ENCODE measurements around the gene BORCS5.
A peak's percentile ranks its signal among the peaks of the same experiment; 100 is the strongest.
"Not testable (repeated sequence)": the region's sequence is repeated elsewhere in the genome, so short reads cannot be mapped to it uniquely, and the experiment has no call there.

BORCS5 gene

DNA sequence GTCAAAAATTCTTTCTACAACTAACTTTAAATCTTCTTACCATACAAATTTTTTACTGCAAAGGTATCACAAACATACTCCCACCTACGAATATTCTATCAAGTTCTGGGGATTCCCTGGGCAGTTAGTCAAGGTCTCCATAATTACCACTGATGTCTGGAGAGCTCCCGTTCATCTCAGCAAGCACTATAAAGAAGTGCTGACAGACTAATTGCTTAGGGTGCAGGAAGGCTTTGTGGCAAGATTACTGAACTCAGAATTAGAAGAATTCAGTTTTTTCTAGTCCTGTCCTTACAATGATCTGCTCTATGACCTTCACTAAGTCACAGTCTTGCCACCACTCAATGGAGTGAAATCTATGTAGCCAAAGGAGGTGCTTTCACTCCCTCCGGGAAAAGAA is 144.2 kb downstream of the BORCS5 start:
- CTCF ChIA-PET: interaction anchor here (1.9 kb wide), 2 partner anchors 10 to 15 kb away, joined by 5 to 6 read pairs; no protein-coding TSS in a partner anchor
- TF ChIP-seq, protein P1, sequence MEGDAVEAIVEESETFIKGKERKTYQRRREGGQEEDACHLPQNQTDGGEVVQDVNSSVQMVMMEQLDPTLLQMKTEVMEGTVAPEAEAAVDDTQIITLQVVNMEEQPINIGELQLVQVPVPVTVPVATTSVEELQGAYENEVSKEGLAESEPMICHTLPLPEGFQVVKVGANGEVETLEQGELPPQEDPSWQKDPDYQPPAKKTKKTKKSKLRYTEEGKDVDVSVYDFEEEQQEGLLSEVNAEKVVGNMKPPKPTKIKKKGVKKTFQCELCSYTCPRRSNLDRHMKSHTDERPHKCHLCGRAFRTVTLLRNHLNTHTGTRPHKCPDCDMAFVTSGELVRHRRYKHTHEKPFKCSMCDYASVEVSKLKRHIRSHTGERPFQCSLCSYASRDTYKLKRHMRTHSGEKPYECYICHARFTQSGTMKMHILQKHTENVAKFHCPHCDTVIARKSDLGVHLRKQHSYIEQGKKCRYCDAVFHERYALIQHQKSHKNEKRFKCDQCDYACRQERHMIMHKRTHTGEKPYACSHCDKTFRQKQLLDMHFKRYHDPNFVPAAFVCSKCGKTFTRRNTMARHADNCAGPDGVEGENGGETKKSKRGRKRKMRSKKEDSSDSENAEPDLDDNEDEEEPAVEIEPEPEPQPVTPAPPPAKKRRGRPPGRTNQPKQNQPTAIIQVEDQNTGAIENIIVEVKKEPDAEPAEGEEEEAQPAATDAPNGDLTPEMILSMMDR (IDR thresholded peaks at IDR 0.05; ENCODE audit: control extremely low read depth, extremely low read depth, low read depth, missing control alignments): no peak
- DNase-seq (ENCODE audit: extremely low spot score): no peak
- POLR2A ChIA-PET: no interaction called here

DNA sequence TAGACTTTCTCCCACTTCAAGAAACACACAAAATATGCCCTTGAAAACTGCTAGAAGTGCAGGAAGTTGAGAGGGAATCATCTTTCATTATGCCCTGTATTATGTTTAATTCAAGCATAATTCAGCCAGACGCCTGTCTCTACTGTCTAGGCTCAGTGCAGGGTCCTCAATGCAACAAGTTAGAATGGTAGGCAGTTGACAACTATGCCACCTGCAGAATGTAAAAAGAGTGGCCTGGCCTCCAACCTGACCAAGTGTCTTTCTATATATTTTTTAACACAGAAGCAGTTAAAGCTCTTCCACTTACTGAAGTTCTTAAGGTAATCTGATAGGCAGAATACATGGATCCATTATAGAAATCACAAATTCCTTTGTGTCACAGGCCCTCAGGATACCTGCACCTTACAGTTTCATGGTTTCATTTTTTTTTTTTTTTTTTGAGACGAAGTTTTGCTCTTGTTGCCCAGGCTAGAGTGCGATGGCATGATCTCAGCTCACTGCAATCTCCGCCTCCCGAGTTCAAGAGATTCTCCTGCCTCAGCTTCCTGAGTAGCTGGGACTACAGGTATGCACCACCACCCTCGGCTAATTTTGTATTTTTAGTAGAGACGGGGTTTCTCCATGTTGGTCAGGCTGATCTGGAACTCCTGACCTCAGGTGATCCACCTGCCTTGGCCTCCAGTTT is 145.4 kb downstream of the BORCS5 start:
- CTCF ChIA-PET: interaction anchor here (0.7 kb wide), 1 partner anchor 125 kb away, joined by 4 read pairs; no protein-coding TSS in a partner anchor
- POLR2A ChIA-PET; DNase-seq (ENCODE audit: extremely low spot score): not testable (repeated sequence)

DNA sequence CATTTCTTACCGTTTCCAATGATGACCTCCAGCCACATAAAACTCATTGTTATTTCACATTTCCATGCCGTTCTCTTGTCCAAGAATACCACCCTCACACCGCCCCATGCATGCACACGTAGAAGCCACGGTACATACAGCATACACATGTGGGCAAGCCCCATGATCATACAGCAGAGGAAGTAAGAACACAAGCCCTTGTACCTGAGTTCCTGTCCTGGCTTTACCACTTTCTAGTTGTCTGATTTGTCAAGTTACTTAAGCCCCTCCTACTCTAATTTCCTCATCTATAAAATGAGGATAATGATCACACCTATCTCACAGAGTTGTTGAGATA is 145.9 kb downstream of the BORCS5 start:
- no peak for DNase-seq (ENCODE audit: extremely low spot score)
- CTCF ChIA-PET: interaction anchor here (0.7 to 1.8 kb wide), 5 partner anchors 10 to 126 kb away, joined by 3 to 13 read pairs (median 4); no protein-coding TSS in a partner anchor

DNA sequence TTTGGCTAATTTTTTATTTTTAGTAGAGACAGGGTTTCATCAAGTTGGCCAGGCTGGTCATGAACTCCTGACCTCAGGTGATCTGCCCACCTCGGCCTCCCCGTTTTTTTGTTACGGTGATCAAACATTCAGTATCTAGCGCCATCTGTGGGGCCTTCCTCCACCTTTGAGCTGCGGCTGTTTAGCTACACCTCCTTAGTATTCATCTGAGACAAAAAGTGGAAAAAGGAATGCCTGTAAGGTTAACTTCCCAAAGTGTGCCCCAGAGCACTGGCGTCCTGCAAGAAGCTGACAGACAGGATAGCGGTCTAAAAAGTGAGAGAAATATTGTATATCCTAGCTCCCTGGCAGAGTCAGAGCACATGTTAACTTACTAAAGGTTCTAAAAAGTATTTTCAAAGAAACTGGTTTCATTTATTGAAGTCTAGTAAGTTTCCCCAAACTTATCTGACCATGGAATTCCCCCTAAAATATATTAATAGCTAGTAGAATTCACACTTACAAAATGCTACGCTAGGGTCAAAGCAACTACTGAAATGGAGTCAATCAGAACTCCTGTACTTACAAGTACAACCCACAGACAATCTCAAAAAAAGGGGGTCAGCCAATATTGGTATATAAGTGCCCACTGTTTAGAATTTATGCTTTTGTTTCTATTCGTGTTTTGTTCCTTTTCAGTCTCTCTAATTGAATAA is 146.7 kb downstream of the BORCS5 start:
- CTCF ChIA-PET: interaction anchor here (0.8 to 1.8 kb wide), 11 partner anchors 11 to 234 kb away, joined by 3 to 13 read pairs (median 3); no protein-coding TSS in a partner anchor
- peak; percentile 24 for DNase-seq (ENCODE audit: extremely low spot score)
- TF ChIP-seq, protein P1 (IDR thresholded peaks at IDR 0.05; ENCODE audit: control extremely low read depth, extremely low read depth, low read depth, missing control alignments): peak; percentile 12
- POLR2A ChIA-PET: no interaction called here

More for the DNA sequence above, 145.9 kb downstream of the BORCS5 start:
- POLR2A ChIA-PET: no interaction called here
- TF ChIP-seq, protein P1 (IDR thresholded peaks at IDR 0.05; ENCODE audit: control extremely low read depth, extremely low read depth, low read depth, missing control alignments): no peak

DNA sequence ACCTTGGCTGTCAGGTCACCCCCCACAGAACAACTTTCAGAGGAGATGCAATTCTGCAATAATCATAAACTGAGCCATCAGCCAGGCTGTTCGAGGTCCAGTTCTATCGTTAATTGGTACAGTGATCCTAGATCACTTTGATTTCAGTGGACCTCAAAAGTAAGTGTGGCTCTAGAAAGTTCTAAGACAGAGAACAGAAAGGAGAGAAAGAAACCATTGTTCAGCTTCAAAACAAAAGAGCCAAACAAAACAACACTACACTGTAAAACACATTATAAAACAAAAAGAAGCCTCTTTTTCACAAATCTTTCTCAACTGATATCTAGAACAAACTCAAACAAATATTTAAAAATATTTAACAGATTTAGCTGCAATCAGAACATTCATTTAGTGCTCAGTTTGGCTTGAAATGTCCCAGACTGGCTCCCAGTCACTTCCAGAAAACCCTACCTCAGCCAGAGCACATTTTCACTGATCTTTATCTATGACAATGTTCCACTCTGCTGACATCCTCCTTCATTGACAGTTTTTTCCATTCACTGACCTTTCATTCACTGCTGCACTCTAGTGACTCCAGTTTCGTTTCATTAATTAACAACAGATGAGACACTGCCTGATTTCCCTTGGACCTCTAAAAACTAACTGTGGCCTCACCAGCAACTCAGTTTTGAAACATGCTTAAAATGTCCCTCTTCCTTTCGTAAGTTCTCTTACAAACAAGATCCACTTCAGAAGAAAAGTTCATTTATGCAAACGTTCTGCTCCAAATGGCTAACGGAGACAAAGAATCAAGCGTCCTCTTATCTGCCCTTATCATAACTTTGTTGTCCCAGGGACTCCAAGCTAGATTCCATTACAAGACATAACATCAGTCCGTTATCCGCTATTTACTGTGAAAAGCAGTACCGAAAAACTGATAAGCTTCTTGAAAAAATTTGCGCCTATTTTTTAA is 148.9 kb downstream of the BORCS5 start:
- TF ChIP-seq, protein P1 (IDR thresholded peaks at IDR 0.05; ENCODE audit: control extremely low read depth, extremely low read depth, low read depth, missing control alignments): no peak
- ChIA-PET CTCF (interaction anchor here (0.9 to 2.0 kb wide), 8 partner anchors 14 to 231 kb away, joined by 3 to 6 read pairs (median 4); no protein-coding TSS in a partner anchor), POLR2A (interaction anchor here (0.5 to 1.2 kb wide), 2 partner anchors 50 to 57 kb away, joined by 3 read pairs; partner anchors contain the start of gene DUSP16)

DNA sequence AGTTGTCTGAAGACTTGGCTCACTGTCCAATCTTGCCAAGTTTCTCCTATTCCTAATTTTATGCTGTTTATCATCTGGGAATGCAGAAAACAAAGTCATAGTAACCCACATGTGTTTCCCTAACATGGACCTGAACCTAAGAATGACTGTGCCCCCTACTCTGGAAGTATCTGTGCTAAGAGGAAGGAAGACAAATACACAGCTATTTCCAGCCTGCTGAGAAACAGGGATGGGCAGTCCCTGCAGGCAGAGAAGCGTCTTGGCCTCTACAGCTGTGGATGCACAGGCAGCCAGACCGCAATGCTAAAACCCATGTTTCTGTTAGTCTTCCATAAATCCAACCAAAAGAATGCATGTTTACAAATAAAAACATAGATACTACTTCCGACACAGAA is 149.6 kb downstream of the BORCS5 start:
- TF ChIP-seq, protein P1 (IDR thresholded peaks at IDR 0.05; ENCODE audit: control extremely low read depth, extremely low read depth, low read depth, missing control alignments): no peak
- POLR2A ChIA-PET: interaction anchor here (1.2 kb wide), 1 partner anchor 56 kb away, joined by 3 read pairs; the partner anchor contains the start of gene DUSP16
- DNase-seq (ENCODE audit: extremely low spot score): no peak
- CTCF ChIA-PET: interaction anchor here (0.9 to 2.0 kb wide), 6 partner anchors 13 to 149 kb away, joined by 3 to 6 read pairs (median 4); no protein-coding TSS in a partner anchor

More for the DNA sequence above, 148.9 kb downstream of the BORCS5 start:
- DNase-seq (ENCODE audit: extremely low spot score): peak; percentile 82

All from GM10248 (cell line).